Right lobe of liver (tissue), 6 donors: ENCODE data around the gene ATXN10. TPM values are rescaled to one million over a fixed set of nuclear protein-coding genes. Genes with fewer than 3 reads are reported as not detected.

Source experiments
- ATAC-seq, 4 donors: fragments of 200-7000 bp; cut with Tn5 transposase; one replicate each; pipeline ENCODE4 v1.9.1; 2020; ENCODE audit warnings: mild to moderate bottlenecking in 4 of 4, moderate library complexity in 4 of 4
- DNase-seq, 3 donors: peaks; one replicate each; pipeline ENCODE4 v3.0.0-alpha.2; 2020
- H3K27ac ChIP-seq, 3 donors: fragments of 200-600 bp; one replicate each; pipeline ENCODE4 v1.8.0; 2022
- H3K27me3 ChIP-seq, 2 donors: fragments of 200-600 bp; one replicate each; pipeline ENCODE4 v1.8.0; 2022
- H3K36me3 ChIP-seq, 4 donors: fragments of 200-600 bp; sonication (generic) in 1 of 4; one replicate each; pipeline versions ENCODE4 v1.5.1 to v1.8.0; 2017 to 2022; ENCODE audit warnings: control low read depth in 1 of 4
- H3K4me1 ChIP-seq, 4 donors: fragments of 200-600 bp; sonication (generic) in 1 of 4; one replicate each; pipeline versions ENCODE4 v1.5.1 to v1.8.0; 2017 to 2022; ENCODE audit warnings: control low read depth in 1 of 4
- H3K4me3 ChIP-seq, 3 donors: fragments of 200-600 bp; one replicate each; pipeline ENCODE4 v1.8.0; 2022
- H3K9me3 ChIP-seq, 4 donors: fragments of 200-600 bp; sonication (generic) in 1 of 4; one replicate each; pipeline versions ENCODE4 v1.5.1 to v1.8.0; 2017 to 2022; ENCODE audit warnings: control low read depth in 1 of 4
- CTCF ChIP-seq, 4 donors: fragments of 200-600 bp in 3 of 4; fragments of 450-650 bp in 1 of 4; IDR thresholded peaks; one replicate each; pipeline versions ENCODE4 v1.5.1 to v1.8.0; 2016 to 2022; ENCODE audit warnings: antibody characterized with exemption in 4 of 4, mild to moderate bottlenecking in 2 of 4
- POLR2A ChIP-seq: fragments of 450-650 bp; IDR thresholded peaks from one replicate; pipeline ENCODE4 v1.6.1; 2017; ENCODE audit warnings: antibody characterized with exemption, mild to moderate bottlenecking
- WGBS: methylation state at CpG from one replicate; pipeline ENCODE4 v1.1.6; 2018; ENCODE audit warnings: low coverage, low lambda C conversion rate; ENCODE audit not compliant: insufficient coverage; ENCODE audit errors: missing lambda C conversion rate; 5-methylcytosine and 5-hydroxymethylcytosine counted together
- intact Hi-C, 2 donors: fragments of 100-400 bp; cut with DNase I; formaldehyde crosslinking; loops; one replicate each; pipeline versions ENCODE4 v1.11.2 to v1.14.1; 2022
- total RNA-seq, 6 experiments: library from RNA; depleted of rRNA in 2 of 6; stranded (reverse); fragments of >200 nt in 2 of 6; fragmentation: NEBNext Ultra II Directional in 3 of 6; extraction: Animal tissue kit (Norgen Biotek cat#: 25700) in 3 of 6; gene quantifications; one replicate each; pipeline versions ENCODE4 v1.1.0 to v1.2.4, GENCODE V29; 2016 to 2023
- donor health status: DM: no; HTN: yes; CAD: no.
- donor health status: DM: no; HTN: no; CAD: no.
- donor health status: DM: no; HTN: no; CAD: no.
- donor health status: DM: no; HTN: yes; CAD: no.
- donor health status: DM: no; HTN: yes; CAD: no.

ATXN10 gene
- total RNA-seq, 6 experiments from 2014 or later: 70.0 to 118 (median 84.3) TPM

GRCh38 chr22:45882881-45883810 lies 211.5 kb downstream of the ATXN10 start:
- Histone ChIP-seq H3K4me3 (no peak overlapping the region), H3K4me1 (no peaks in the 10 kb centered on the region), H3K27ac (no peak overlapping the region), H3K27me3 (no peaks in the 10 kb centered on the region), H3K36me3 (no peaks in the 10 kb centered on the region), H3K9me3 (no peaks in the 10 kb centered on the region)
- DNase-seq: peak in 2 of 3 donors; percentile 14 to 43
- intact Hi-C loops: no loop called here
- TF ChIP-seq POLR2A: no peak
- TF ChIP-seq CTCF (IDR thresholded peaks at IDR 0.05): no peak
- WGBS: 75% methylated on average over 9 of the region's 32 CpGs
- ATAC-seq: no peak

- no peaks in the 10 kb centered on the region for H3K4me1 ChIP-seq
- no peak overlapping the region for H3K4me3 ChIP-seq
- H3K27me3 ChIP-seq: no peaks in the 10 kb centered on the region
- TF ChIP-seq POLR2A: no peak
- no peaks in the 10 kb centered on the region for H3K36me3 ChIP-seq
- intact Hi-C loops: no loop called here
- no peak overlapping the region for H3K27ac ChIP-seq
- DNase-seq: peak in 1 of 3 donors; percentile 49
- WGBS: 95% methylated on average over 4 of the region's 8 CpGs
- ATAC-seq: no peak
- H3K9me3 ChIP-seq: no peaks in the 10 kb centered on the region
Observed at GRCh38 chr22:45883811-45884170, 212.2 kb downstream of the ATXN10 start.

- ATAC-seq: no peak
- no peak overlapping the region for H3K27ac ChIP-seq
- WGBS: 43% methylated on average over 9 of the region's 27 CpGs
- no peaks in the 10 kb centered on the region for H3K27me3 ChIP-seq
- intact Hi-C loops: no loop called here
- no peaks in the 10 kb centered on the region for H3K4me1 ChIP-seq
- TF ChIP-seq POLR2A: no peak
- no peak for TF ChIP-seq CTCF (IDR thresholded peaks at IDR 0.05)
- H3K4me3 ChIP-seq: no peak overlapping the region
- peak in 2 of 3 donors; percentile 17 to 48 for DNase-seq
- H3K9me3 ChIP-seq: no peaks in the 10 kb centered on the region
- H3K36me3 ChIP-seq: no peaks in the 10 kb centered on the region
Observed at GRCh38 chr22:45884201-45885062, 212.8 kb downstream of the ATXN10 start.

GRCh38 chr22:45885171-45885840 lies 213.7 kb downstream of the ATXN10 start:
- WGBS: 73% methylated on average over 8 of the region's 16 CpGs
- Histone ChIP-seq H3K4me1 (no peaks in the 10 kb centered on the region), H3K27ac (no peak overlapping the region), H3K9me3 (no peaks in the 10 kb centered on the region), H3K36me3 (no peaks in the 10 kb centered on the region), H3K4me3 (no peak overlapping the region), H3K27me3 (no peaks in the 10 kb centered on the region)
- intact Hi-C loops: no loop called here
- ATAC-seq (no peak), DNase-seq (peak in 2 of 3 donors; percentile 9 to 45)
- TF ChIP-seq POLR2A: no peak
- no peak for TF ChIP-seq CTCF (IDR thresholded peaks at IDR 0.05)
